Kidney epithelial cell (primary cell): Measurements from ENCODE around the gene POU2F1. TPM values are rescaled to one million over a fixed set of nuclear protein-coding genes. Genes with fewer than 3 reads are reported as not detected.
"Not testable (repeated sequence)": the region's sequence is repeated elsewhere in the genome, so short reads cannot be mapped to it uniquely, and the experiment has no call there.

ENCODE experiments used
- DNase-seq: peaks from one replicate; pipeline ENCODE4 v3.0.0-alpha.2; 2010; ENCODE audit warnings: low read depth
- H3K27me3 ChIP-seq: 2 replicates; pipeline ENCODE4 v1.6.0; 2011; ENCODE audit warnings: low read length; ENCODE audit not compliant: control insufficient read depth, insufficient read depth
- H3K36me3 ChIP-seq: 2 replicates; pipeline ENCODE4 v1.5.1; 2011; ENCODE audit warnings: low read length; ENCODE audit not compliant: control insufficient read depth, insufficient read depth
- H3K4me3 ChIP-seq: 2 replicates; pipeline ENCODE4 v1.5.1; 2011; ENCODE audit warnings: low read depth, mild to moderate bottlenecking, control low read depth, low read length
- total RNA-seq: library from RNA; depleted of rRNA; stranded (reverse); fragments of >200 nt; gene quantifications from 2 replicates; pipeline ENCODE4 v1.2.3, GENCODE V29; 2015
- TF ChIP-seq, protein P1 (sequence below): IDR thresholded peaks from 2 replicates; pipeline ENCODE4 v1.5.1; 2011; ENCODE audit warnings: mild to moderate bottlenecking, moderate library complexity, low read length, control low read depth, inconsistent platforms; ENCODE audit not compliant: insufficient read depth, poor library complexity, severe bottlenecking

POU2F1 gene
- total RNA-seq, 1 donor from 2014 or later: 8.4 TPM

GRCh38 chr1:167198518-167199133 lies 22.1 kb upstream of the POU2F1 start:
- TF ChIP-seq, protein P1, sequence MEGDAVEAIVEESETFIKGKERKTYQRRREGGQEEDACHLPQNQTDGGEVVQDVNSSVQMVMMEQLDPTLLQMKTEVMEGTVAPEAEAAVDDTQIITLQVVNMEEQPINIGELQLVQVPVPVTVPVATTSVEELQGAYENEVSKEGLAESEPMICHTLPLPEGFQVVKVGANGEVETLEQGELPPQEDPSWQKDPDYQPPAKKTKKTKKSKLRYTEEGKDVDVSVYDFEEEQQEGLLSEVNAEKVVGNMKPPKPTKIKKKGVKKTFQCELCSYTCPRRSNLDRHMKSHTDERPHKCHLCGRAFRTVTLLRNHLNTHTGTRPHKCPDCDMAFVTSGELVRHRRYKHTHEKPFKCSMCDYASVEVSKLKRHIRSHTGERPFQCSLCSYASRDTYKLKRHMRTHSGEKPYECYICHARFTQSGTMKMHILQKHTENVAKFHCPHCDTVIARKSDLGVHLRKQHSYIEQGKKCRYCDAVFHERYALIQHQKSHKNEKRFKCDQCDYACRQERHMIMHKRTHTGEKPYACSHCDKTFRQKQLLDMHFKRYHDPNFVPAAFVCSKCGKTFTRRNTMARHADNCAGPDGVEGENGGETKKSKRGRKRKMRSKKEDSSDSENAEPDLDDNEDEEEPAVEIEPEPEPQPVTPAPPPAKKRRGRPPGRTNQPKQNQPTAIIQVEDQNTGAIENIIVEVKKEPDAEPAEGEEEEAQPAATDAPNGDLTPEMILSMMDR: no peak

GRCh38 chr1:167199656-167200055 lies 21.0 kb upstream of the POU2F1 start:
- no peak for DNase-seq
- no peak overlapping the region for H3K4me3 ChIP-seq
- no peaks in the 10 kb centered on the region for H3K27me3 ChIP-seq
- H3K36me3 ChIP-seq: no peaks in the 10 kb centered on the region
- TF ChIP-seq, protein P1: no peak

More at GRCh38 chr1:167198518-167199133, 22.1 kb upstream of the POU2F1 start:
- Histone ChIP-seq H3K36me3 (no peaks in the 10 kb centered on the region), H3K27me3 (no peaks in the 10 kb centered on the region), H3K4me3 (no peak overlapping the region)
- no peak for DNase-seq

DNA sequence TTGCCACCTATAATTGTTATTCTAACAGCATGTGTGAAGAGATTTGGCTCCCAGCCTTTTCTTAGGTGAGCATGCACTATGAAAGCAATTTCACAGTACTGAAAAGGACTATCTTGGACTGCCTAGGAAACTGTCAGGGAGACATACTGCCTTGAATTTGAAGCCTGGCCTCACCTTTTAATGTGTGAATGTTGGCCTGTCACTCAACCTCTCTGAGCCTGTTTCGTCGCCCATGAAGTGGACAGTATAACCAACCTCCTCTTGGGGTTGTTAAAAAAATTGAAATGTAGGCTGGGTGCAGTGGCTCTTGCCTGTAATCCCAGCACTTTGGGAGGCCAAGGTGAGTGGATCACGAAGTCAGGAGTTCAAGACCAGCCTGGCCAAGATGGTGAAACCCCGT lies 20.4 kb upstream of the POU2F1 start:
- TF ChIP-seq, protein P1: no peak
- H3K4me3 ChIP-seq: no peak overlapping the region
- DNase-seq: no peak
- H3K27me3 ChIP-seq: no peaks in the 10 kb centered on the region
- H3K36me3 ChIP-seq: no peaks in the 10 kb centered on the region

DNA sequence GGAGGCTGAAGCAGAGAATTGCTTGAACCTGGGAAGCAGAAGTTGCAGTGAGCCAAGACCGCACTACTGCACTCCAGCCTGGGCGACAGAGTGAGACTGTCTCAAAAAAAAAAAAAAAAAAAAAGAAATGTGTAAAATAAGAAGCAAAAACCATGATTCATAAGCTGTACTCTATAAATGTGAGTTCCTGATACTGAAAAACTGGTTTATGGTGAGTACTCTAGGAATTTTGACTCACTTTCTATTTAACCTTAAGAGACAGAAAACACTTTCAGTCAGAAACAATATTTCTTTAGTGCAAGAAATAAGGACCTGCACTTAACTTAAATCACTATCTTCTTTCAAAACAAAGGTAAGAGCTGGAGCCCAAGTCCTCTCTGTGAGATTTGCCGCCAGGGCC lies 19.9 kb upstream of the POU2F1 start:
- TF ChIP-seq, protein P1: no peak
- H3K27me3 ChIP-seq: no peaks in the 10 kb centered on the region
- DNase-seq: no peak
- H3K36me3 ChIP-seq: no peaks in the 10 kb centered on the region
- no peak overlapping the region for H3K4me3 ChIP-seq

GRCh38 chr1:167202049-167202448 lies 18.6 kb upstream of the POU2F1 start:
- H3K36me3 ChIP-seq: no peaks in the 10 kb centered on the region
- TF ChIP-seq, protein P1: no peak
- H3K27me3 ChIP-seq: no peaks in the 10 kb centered on the region
- H3K4me3 ChIP-seq: no peak overlapping the region
- no peak for DNase-seq

DNA sequence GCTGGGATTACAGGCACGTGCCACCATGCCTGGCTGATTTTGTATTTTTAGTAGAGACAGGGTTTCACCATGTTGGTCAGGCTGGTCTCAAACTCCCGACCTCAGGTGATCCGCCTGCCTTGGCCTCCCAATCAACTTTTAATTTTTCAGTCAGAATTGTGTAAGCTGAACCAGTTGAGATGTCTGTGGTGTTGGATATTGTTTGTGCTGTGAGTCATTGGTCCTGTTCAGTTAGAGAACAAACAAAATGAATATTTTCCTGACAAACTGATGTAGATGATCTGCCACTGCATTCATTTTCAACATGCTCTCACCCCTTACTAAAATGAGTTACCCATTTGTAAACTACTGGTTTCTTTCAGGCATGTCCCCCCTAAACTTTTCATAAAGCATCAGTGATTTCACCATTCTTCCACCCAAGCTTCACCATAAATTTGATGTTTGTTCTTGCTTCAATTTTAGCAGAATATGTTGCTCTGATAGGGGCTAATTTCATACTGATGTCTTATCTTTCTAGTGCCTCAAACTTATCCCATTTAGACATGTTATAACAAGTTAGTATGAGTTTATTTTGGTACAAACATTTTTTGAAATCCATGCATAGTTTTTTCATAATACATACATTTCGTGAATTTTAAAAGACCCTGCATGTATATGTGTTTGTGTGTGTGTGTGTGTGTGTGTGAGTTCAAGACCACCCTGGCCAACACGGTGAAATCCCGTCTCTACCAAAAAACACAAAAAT lies 15.2 kb upstream of the POU2F1 start:
- H3K36me3 ChIP-seq, DNase-seq, H3K27me3 ChIP-seq, H3K4me3 ChIP-seq: not testable (repeated sequence)
